Measurements from ENCODE around the gene SETMAR.
"Not testable (repeated sequence)": the region's sequence is repeated elsewhere in the genome, so short reads cannot be mapped to it uniquely, and the experiment has no call there.

The SETMAR gene

GRCh38 chr3:4323246-4324027 lies 20.3 kb downstream of the SETMAR start:
- H3K9me3 ChIP-seq (ENCODE audit: severe bottlenecking) = no peaks in the 10 kb centered on the region
- no peaks in the 10 kb centered on the region for H3K4me1 ChIP-seq (ENCODE audit: insufficient read depth, poor library complexity, severe bottlenecking)
- TF ChIP-seq, protein P1, sequence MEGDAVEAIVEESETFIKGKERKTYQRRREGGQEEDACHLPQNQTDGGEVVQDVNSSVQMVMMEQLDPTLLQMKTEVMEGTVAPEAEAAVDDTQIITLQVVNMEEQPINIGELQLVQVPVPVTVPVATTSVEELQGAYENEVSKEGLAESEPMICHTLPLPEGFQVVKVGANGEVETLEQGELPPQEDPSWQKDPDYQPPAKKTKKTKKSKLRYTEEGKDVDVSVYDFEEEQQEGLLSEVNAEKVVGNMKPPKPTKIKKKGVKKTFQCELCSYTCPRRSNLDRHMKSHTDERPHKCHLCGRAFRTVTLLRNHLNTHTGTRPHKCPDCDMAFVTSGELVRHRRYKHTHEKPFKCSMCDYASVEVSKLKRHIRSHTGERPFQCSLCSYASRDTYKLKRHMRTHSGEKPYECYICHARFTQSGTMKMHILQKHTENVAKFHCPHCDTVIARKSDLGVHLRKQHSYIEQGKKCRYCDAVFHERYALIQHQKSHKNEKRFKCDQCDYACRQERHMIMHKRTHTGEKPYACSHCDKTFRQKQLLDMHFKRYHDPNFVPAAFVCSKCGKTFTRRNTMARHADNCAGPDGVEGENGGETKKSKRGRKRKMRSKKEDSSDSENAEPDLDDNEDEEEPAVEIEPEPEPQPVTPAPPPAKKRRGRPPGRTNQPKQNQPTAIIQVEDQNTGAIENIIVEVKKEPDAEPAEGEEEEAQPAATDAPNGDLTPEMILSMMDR (IDR thresholded peaks at IDR 0.05; ENCODE audit: poor library complexity, severe bottlenecking) = no peak
- DNase-seq (ENCODE audit: low spot score) (no peak), ATAC-seq (ENCODE audit: low read depth) (no peak)
- H3K27ac ChIP-seq (ENCODE audit: poor library complexity, severe bottlenecking) = no peak overlapping the region
- H3K27me3 ChIP-seq (ENCODE audit: insufficient read depth, poor library complexity, severe bottlenecking) = no peaks in the 10 kb centered on the region
- no peaks in the 10 kb centered on the region for H3K36me3 ChIP-seq (ENCODE audit: low read depth)
- no peak overlapping the region for H3K4me3 ChIP-seq (ENCODE audit: severe bottlenecking)

DNA sequence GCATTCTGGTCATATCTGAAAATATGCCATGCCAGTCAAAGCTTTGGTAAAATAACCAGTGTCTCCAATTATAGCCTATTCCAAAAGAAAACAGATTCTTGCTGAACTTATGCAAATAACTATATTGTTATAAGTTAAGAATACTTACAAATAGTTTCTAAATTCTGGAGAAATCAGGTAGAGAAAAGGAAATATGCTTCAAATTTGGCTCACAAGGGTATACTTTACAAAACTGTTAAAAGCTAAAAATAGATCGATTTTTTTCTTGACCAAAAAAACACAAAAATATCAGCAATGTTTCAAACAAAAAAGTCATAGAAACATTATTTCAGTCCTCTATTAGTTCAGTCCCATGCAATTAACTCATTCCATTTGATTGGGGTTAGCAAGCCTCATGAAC lies 23.7 kb downstream of the SETMAR start:
- TF ChIP-seq, protein P1 (IDR thresholded peaks at IDR 0.05; ENCODE audit: poor library complexity, severe bottlenecking) = no peak
- no peaks in the 10 kb centered on the region for H3K27me3 ChIP-seq (ENCODE audit: insufficient read depth, poor library complexity, severe bottlenecking)
- no peak overlapping the region for H3K4me3 ChIP-seq (ENCODE audit: severe bottlenecking)
- H3K27ac ChIP-seq (ENCODE audit: poor library complexity, severe bottlenecking) = no peak overlapping the region
- H3K9me3 ChIP-seq (ENCODE audit: severe bottlenecking) = no peaks in the 10 kb centered on the region
- no peak for DNase-seq (ENCODE audit: low spot score)
- ATAC-seq (ENCODE audit: low read depth) = no peak
- H3K36me3 ChIP-seq (ENCODE audit: low read depth) = no peaks in the 10 kb centered on the region
- no peaks in the 10 kb centered on the region for H3K4me1 ChIP-seq (ENCODE audit: insufficient read depth, poor library complexity, severe bottlenecking)

GRCh38 chr3:4329806-4330205 lies 26.6 kb downstream of the SETMAR start:
- not testable (repeated sequence) for H3K9me3 ChIP-seq (ENCODE audit: severe bottlenecking); DNase-seq (ENCODE audit: low spot score); H3K36me3 ChIP-seq (ENCODE audit: low read depth); H3K4me3 ChIP-seq (ENCODE audit: severe bottlenecking); H3K27me3 ChIP-seq (ENCODE audit: insufficient read depth, poor library complexity, severe bottlenecking); H3K27ac ChIP-seq (ENCODE audit: poor library complexity, severe bottlenecking); H3K4me1 ChIP-seq (ENCODE audit: insufficient read depth, poor library complexity, severe bottlenecking); ATAC-seq (ENCODE audit: low read depth)

- H3K9me3 ChIP-seq (ENCODE audit: severe bottlenecking) = no peaks in the 10 kb centered on the region
- no peak overlapping the region for H3K4me3 ChIP-seq (ENCODE audit: severe bottlenecking)
- no peaks in the 10 kb centered on the region for H3K27me3 ChIP-seq (ENCODE audit: insufficient read depth, poor library complexity, severe bottlenecking)
- DNase-seq (ENCODE audit: low spot score) (no peak), ATAC-seq (ENCODE audit: low read depth) (no peak)
- H3K27ac ChIP-seq (ENCODE audit: poor library complexity, severe bottlenecking) = no peak overlapping the region
- TF ChIP-seq, protein P1 (IDR thresholded peaks at IDR 0.05; ENCODE audit: poor library complexity, severe bottlenecking) = no peak
- H3K4me1 ChIP-seq (ENCODE audit: insufficient read depth, poor library complexity, severe bottlenecking) = no peaks in the 10 kb centered on the region
- H3K36me3 ChIP-seq (ENCODE audit: low read depth) = no peaks in the 10 kb centered on the region
These were observed 28.9 kb downstream of the SETMAR start for GRCh38 chr3:4332111-4332510.

DNA sequence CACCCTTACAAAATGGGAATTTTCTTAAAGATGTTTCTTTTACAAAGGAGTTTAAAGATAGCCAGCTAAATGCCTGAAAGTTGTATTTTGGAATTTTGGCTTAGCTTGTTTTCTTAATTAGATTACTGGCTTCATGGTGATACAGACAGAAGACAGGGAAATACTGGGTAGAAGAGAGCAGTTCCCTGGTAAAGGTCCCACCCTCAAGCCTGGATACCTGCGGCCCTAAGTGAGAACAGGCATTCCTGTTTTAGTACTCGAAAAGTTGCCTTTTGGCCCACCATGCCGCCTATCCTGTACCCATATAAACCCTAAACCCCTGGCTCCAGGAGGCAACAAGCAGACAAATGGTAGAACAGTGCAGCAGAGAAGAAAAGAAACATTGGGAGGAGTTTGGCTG lies 29.4 kb downstream of the SETMAR start:
- Histone ChIP-seq H3K27me3 (ENCODE audit: insufficient read depth, poor library complexity, severe bottlenecking) (no peaks in the 10 kb centered on the region), H3K4me1 (ENCODE audit: insufficient read depth, poor library complexity, severe bottlenecking) (no peaks in the 10 kb centered on the region), H3K27ac (ENCODE audit: poor library complexity, severe bottlenecking) (no peak overlapping the region), H3K4me3 (ENCODE audit: severe bottlenecking) (no peak overlapping the region), H3K9me3 (ENCODE audit: severe bottlenecking) (no peaks in the 10 kb centered on the region), H3K36me3 (ENCODE audit: low read depth) (no peaks in the 10 kb centered on the region)
- DNase-seq (ENCODE audit: low spot score) (no peak), ATAC-seq (ENCODE audit: low read depth) (no peak)
- TF ChIP-seq, protein P1 (IDR thresholded peaks at IDR 0.05; ENCODE audit: poor library complexity, severe bottlenecking) = no peak
